GM12878 (cell line): ENCODE results near the gene ADCY6. TPM values are rescaled to one million over a fixed set of nuclear protein-coding genes. Genes with fewer than 3 reads are reported as not detected.

Source experiments
- ATAC-seq: fragments of 200-7000 bp; cut with Tn5 transposase; 3 replicates; pipeline ENCODE4 v1.9.1; 2020; ENCODE audit warnings: mild to moderate bottlenecking, moderate library complexity
- BruUV-seq: library from RNA; stranded (reverse); fragments of 400-500 nt; replicated peaks from 2 replicates; lab custom pipeline; 2021; lab: Mats Ljungman, UMichigan
- CTCF ChIA-PET: fragments of 300-600 bp; sonication (Branson Sonifier 250); formaldehyde crosslinking; extraction: SDS; loops from one replicate; lab custom pipeline; 2021; ENCODE audit warnings: inconsistent platforms; lab: Yijun Ruan, JAX
- POLR2A ChIA-PET: fragments of 350-600 bp; formaldehyde crosslinking; extraction: SDS; loops from one replicate; lab custom pipeline; 2021; ENCODE audit warnings: inconsistent platforms; lab: Charles Lee
- RAD21 ChIA-PET: fragments of 300-600 bp; sonication (Branson Sonifier 250); formaldehyde crosslinking; loops from one replicate; lab custom pipeline; 2023; ENCODE audit warnings: antibody characterized with exemption; ENCODE audit not compliant: unreplicated experiment; lab: Charles Lee
- SMC1A ChIA-PET: fragments of 300-600 bp; sonication (Branson Sonifier 250); formaldehyde crosslinking; loops from one replicate; lab custom pipeline; 2023; ENCODE audit not compliant: unreplicated experiment, uncharacterized antibody; lab: Charles Lee
- DNase-seq: peaks from one replicate; pipeline ENCODE4 v3.0.0-alpha.2; 2011; ENCODE audit warnings: low read depth, low spot score
- FAIRE-seq: peaks from 3 replicates; lab custom pipeline; 2011; peaks lifted over from hg19 to GRCh38; lab: Jason Lieb, UNC
- H2AFZ ChIP-seq: 2 replicates; pipeline ENCODE4 v1.6.0; 2011; ENCODE audit warnings: low read depth, low read length, control low read depth; ENCODE audit not compliant: control insufficient read depth
- H3K27ac ChIP-seq: 2 replicates; pipeline ENCODE4 v1.5.1; 2011; ENCODE audit warnings: control low read depth; ENCODE audit not compliant: control insufficient read depth, insufficient read depth
- H3K27me3 ChIP-seq, 2 experiments: replicated peaks in 1 of 2; 2 replicates each; pipeline versions ENCODE4 v1.6.0 to v1.6.1; 2011; ENCODE audit warnings: low read length in 1 of 2; ENCODE audit not compliant: control insufficient read depth in 2 of 2, insufficient read depth in 2 of 2
- H3K36me3 ChIP-seq, 2 experiments: 2 replicates each; pipeline ENCODE4 v1.5.1; 2011; ENCODE audit warnings: low read length in 1 of 2; ENCODE audit not compliant: control insufficient read depth in 2 of 2, insufficient read depth in 2 of 2
- H3K4me1 ChIP-seq: 2 replicates; pipeline ENCODE4 v1.6.1; 2011; ENCODE audit warnings: mild to moderate bottlenecking, low read length, moderate library complexity, mixed read lengths; ENCODE audit not compliant: control insufficient read depth, insufficient read depth
- H3K4me2 ChIP-seq: 2 replicates; pipeline ENCODE4 v1.6.0; 2011; ENCODE audit warnings: control low read depth; ENCODE audit not compliant: control insufficient read depth, insufficient read depth
- H3K4me3 ChIP-seq: fragments of 200-600 bp; sonication (generic); 2 replicates; pipeline ENCODE4 v1.5.1; 2016
- H3K79me2 ChIP-seq: 2 replicates; pipeline ENCODE4 v1.6.0; 2011; ENCODE audit warnings: low read length; ENCODE audit not compliant: control insufficient read depth, insufficient read depth
- H3K9ac ChIP-seq: 2 replicates; pipeline ENCODE4 v1.8.0; 2011; ENCODE audit warnings: low read length, control low read depth, mixed read lengths; ENCODE audit not compliant: control insufficient read depth, insufficient read depth
- H3K9me3 ChIP-seq: replicated peaks from 3 replicates; pipeline ENCODE4 v1.5.1; 2011; ENCODE audit warnings: mild to moderate bottlenecking, low read length; ENCODE audit not compliant: control insufficient read depth, insufficient read depth
- H4K20me1 ChIP-seq: 2 replicates; pipeline ENCODE4 v1.6.0; 2011; ENCODE audit not compliant: control insufficient read depth, insufficient read depth
- KLF5 ChIP-seq: fragments of 450-650 bp; IDR thresholded peaks from 2 replicates; pipeline ENCODE4 v1.6.1; 2014; ENCODE audit warnings: mild to moderate bottlenecking; ENCODE audit not compliant: partially characterized antibody
- PML ChIP-seq: IDR thresholded peaks from 2 replicates; pipeline ENCODE4 v1.6.1; 2012; ENCODE audit warnings: low read length, inconsistent platforms
- POLR2A ChIP-seq: IDR thresholded peaks from 2 replicates; pipeline ENCODE4 v1.6.1; 2011; ENCODE audit warnings: low read depth, mild to moderate bottlenecking, low read length
- RAD51 ChIP-seq: fragments of 450-650 bp; IDR thresholded peaks from 2 replicates; pipeline ENCODE4 v1.6.1; 2016; ENCODE audit warnings: moderate library complexity, mild to moderate bottlenecking, inconsistent platforms
- SMARCA5 ChIP-seq: fragments of 450-650 bp; IDR thresholded peaks from 2 replicates; pipeline ENCODE4 v1.6.1; 2017; ENCODE audit warnings: mild to moderate bottlenecking
- ZBTB4 ChIP-seq: fragments of 450-650 bp; formaldehyde crosslinking; IDR thresholded peaks from 2 replicates; pipeline ENCODE4 v1.4.0; 2022; ENCODE audit warnings: mild to moderate bottlenecking, moderate library complexity
- ZNF24 ChIP-seq: fragments of 450-650 bp; IDR thresholded peaks from 2 replicates; pipeline ENCODE4 v1.6.1; 2017; ENCODE audit warnings: antibody characterized with exemption, mild to moderate bottlenecking
- WGBS: methylation state at CpG from one replicate; pipeline ENCODE4 v1.1.6; 2016; ENCODE audit warnings: low lambda C conversion rate; ENCODE audit not compliant: insufficient replicate concordance, insufficient coverage; ENCODE audit errors: missing lambda C conversion rate; 5-methylcytosine and 5-hydroxymethylcytosine counted together
- in situ Hi-C: fragments of 300-500 bp; cut with MboI; formaldehyde crosslinking; loops from 9 replicates; pipeline ENCODE4 v1.14.3; 2018; ENCODE audit warnings: mixed read lengths
- intact Hi-C: fragments of 100-400 bp; cut with micrococcal nuclease; formaldehyde crosslinking; loops from one replicate; pipeline ENCODE4 v1.14.2; 2022; ENCODE audit not compliant: unreplicated experiment
- polyA plus RNA-seq, 11 experiments: library from polyadenylated mRNA; depleted of rRNA in 4 of 11; unstranded in 6 of 11; stranded (reverse) in 5 of 11; fragments of >200 nt; fragmentation: Nextera tagmentation in 4 of 11; fragmentation: Illumina TruSeq in 1 of 11; extraction: Ambion mirVana in 4 of 11; extraction: Trizol in 1 of 11; gene quantifications; 1 replicate in 1 of 11; 2 replicates in 10 of 11; pipeline versions ENCODE4 v1.2.1 to v1.2.3, GENCODE V29; 2011 to 2016; ENCODE audit warnings: inconsistent platforms in 2 of 11, missing spikeins in 2 of 11, low read depth in 1 of 11
- total RNA-seq, 4 experiments: library from RNA; depleted of rRNA in 3 of 4; stranded (reverse); fragments of >200 nt in 3 of 4; fragmentation: Illumina TruSeq in 1 of 4; extraction: Trizol in 1 of 4; gene quantifications; 2 replicates each; pipeline versions ENCODE4 v1.2.1 to v1.2.3, GENCODE V29; 2013 to 2021

The ADCY6 gene
- total and polyA plus RNA-seq, 10 of the 15 experiments (the other 5 are each of a cell fraction or from before 2014, with no cell fraction given), result 0.03 to 2.0 (median 0.14) TPM; not detected in 1

- CTCF ChIA-PET, result interaction anchor here (1.3 to 4.2 kb wide), 2 partner anchors 14 to 28 kb away, joined by 6 to 23 read pairs; no protein-coding TSS in a partner anchor
Observed at GRCh38 chr12:48767521-48767920, 21.4 kb downstream of the ADCY6 start.

GRCh38 chr12:48767047-48767446, 21.8 kb downstream of the ADCY6 start:
- ChIA-PET SMC1A (interaction anchor here (1.1 to 3.3 kb wide), 4 partner anchors 10 to 29 kb away, joined by 3 to 11 read pairs (median 4); no protein-coding TSS in a partner anchor), RAD21 (interaction anchor here (1.7 kb wide), 1 partner anchor 28 kb away, joined by 7 read pairs; no protein-coding TSS in a partner anchor)

More at GRCh38 chr12:48767521-48767920, 21.4 kb downstream of the ADCY6 start:
- H3K9me3 ChIP-seq, result no peaks in the 10 kb centered on the region
- no peak overlapping the region for H3K9ac ChIP-seq
- H3K36me3 ChIP-seq, result no peaks in the 10 kb centered on the region
- no TSS peak for BruUV-seq
- H3K4me3 ChIP-seq, result no peak overlapping the region
- H3K4me1 ChIP-seq, result peaks cover 18% of the 10 kb centered on the region
- H3K4me2 ChIP-seq, result no peak overlapping the region
- H3K27me3 ChIP-seq, result no peaks in the 10 kb centered on the region
- ChIA-PET RAD21 (no interaction called here), SMC1A (interaction anchor here (1.1 to 3.3 kb wide), 5 partner anchors 10 to 29 kb away, joined by 3 to 11 read pairs (median 4); no protein-coding TSS in a partner anchor), POLR2A (no interaction called here)
- DNase-seq, result no peak
- no peak overlapping the region for H2AFZ ChIP-seq
- H3K79me2 ChIP-seq, result no peaks in the 10 kb centered on the region
- WGBS, result 21% methylated on average over 6 of the region's 6 CpGs
- ATAC-seq, result no peak
- intact Hi-C loops (loop anchor here (1.0 kb wide), 1 partner anchor 19 kb away; no protein-coding TSS in a partner anchor), in situ Hi-C loops (no loop called here)
- FAIRE-seq, result no peak
- H3K27ac ChIP-seq, result no peak overlapping the region
- TF ChIP-seq ZNF24, result no peak
- TF ChIP-seq, all 136 proteins: peak for 0
- no peaks in the 10 kb centered on the region for H4K20me1 ChIP-seq

More at GRCh38 chr12:48767047-48767446, 21.8 kb downstream of the ADCY6 start:
- no TSS peak for BruUV-seq
- ATAC-seq (no peak), DNase-seq (no peak), FAIRE-seq (no peak)
- Histone ChIP-seq H3K4me2 (no peak overlapping the region), H3K4me3 (no peak overlapping the region), H3K36me3 (no peaks in the 10 kb centered on the region), H2AFZ (no peak overlapping the region), H3K27ac (no peak overlapping the region), H4K20me1 (no peaks in the 10 kb centered on the region), H3K27me3 (no peaks in the 10 kb centered on the region), H3K4me1 (peaks cover 18% of the 10 kb centered on the region), H3K79me2 (no peaks in the 10 kb centered on the region), H3K9me3 (no peaks in the 10 kb centered on the region), H3K9ac (no peak overlapping the region)
- WGBS, result 44% methylated on average over 4 of the region's 4 CpGs
- intact Hi-C loops, result loop anchor here (1.0 kb wide), 1 partner anchor 19 kb away; no protein-coding TSS in a partner anchor
- ChIA-PET POLR2A (no interaction called here), CTCF (interaction anchor here (4.2 kb wide), 1 partner anchor 29 kb away, joined by 23 read pairs; no protein-coding TSS in a partner anchor)
- in situ Hi-C loops, result no loop called here
- TF ChIP-seq KLF5, result no peak
- TF ChIP-seq SMARCA5, result no peak
- TF ChIP-seq ZBTB4 (CRISPR knock-in tag), result no peak
- TF ChIP-seq POLR2A, result no peak
- no peak for TF ChIP-seq PML
- TF ChIP-seq RAD51, result no peak
